Stimulated activated CD4-positive, alpha-beta T cell treated with anti-CD3 and anti-CD28 coated beads, Interleukin-12 subunit alpha, Interleukin-12 subunit beta, amount 100 ng/mL, for 48 hours (primary cell): ENCODE data around the gene REV3L.

Source experiments
- DNase-seq, 3 donors: peaks; one replicate each; pipeline ENCODE4 v3.0.0-alpha.2; 2020; ENCODE audit warnings: low read depth in 2 of 3, low spot score in 1 of 3

The REV3L gene

DNA sequence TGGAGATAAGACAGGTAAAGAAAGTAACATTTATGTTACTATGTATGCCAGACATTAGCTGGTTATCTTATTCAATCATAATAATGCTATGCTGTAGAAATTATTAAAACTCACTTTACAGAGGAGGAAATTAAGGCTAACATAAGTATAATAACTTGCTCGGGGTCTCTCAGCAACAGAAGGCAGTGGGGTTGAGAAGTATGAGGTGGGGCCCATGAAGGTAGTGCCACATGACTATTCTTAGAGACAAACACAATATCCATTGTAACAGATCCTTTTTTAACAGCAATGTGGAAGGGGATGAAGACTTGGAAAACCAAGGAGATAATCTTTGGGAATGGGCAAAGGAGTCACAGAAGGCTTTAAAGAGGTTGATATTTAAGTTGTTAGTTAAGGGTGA, 11.5 kb downstream of the REV3L start:
- DNase-seq: no peak

DNA sequence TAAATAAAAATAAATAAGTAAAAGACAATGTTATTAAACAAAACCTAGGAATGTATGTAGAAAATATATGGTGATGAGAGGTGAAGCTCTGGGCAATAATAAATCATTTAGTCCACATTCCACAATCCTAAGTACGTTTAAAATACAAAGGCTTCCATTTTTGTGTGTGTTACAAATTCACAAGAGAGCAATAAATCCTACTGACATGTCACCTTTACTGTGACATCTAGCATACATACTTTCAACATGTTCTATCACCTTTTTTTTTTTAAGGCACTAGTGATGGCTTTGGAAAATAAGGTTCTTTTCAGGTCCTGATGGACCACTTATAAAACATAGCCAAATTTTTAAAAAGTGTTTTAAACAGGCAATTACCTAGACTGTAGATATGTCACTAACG, 12.0 kb downstream of the REV3L start:
- no peak for DNase-seq

DNA sequence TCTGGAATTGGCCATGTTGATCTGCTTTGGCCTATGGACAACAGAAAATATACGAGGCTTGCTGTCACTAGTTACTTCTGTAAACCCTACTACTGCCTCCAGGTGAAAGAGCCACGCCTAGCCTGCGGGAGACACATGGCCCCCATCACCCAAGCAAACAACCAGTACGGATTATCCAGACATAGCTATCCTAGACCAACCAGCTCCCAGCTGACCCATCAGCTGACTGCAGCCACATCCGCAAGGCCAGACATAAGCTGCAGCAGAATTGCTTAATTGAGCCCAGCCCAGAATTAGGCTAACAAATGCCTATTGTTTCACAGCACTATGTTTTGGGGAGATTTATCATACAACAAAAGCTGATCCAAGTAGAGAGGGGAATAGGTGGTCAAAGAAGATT, 13.5 kb downstream of the REV3L start:
- DNase-seq: no peak

DNA sequence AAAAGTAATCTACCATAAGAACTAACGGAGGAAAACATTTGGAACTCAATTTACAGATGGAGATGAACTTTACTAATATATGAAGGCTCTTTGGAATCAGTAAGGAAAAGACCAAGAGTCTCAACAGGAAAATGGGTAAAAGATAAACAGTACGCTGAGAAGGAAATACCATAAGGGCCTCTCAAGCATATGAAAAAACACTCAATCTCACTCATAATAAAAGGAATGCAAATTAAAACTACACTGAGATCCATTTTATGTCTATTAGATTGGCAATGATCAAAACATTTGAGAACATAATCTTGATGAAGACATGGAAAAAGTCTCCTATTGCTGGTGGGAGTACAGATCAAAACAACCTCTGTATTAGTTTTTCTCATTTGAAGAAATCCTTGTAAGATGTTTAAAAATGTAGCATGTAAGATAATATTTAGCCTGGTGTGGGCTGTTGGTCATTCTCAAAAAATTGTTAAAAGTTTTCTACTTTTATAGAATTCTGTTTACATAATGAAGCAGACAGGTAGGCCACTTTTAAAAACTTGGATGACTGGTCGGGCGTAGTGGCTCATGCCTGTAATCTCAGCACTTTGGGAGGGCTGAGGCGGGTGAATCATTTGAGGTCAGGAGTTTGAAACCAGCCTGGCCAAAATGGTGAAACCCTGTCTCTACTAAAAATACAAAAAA, 14.5 kb downstream of the REV3L start:
- DNase-seq: no peak

DNA sequence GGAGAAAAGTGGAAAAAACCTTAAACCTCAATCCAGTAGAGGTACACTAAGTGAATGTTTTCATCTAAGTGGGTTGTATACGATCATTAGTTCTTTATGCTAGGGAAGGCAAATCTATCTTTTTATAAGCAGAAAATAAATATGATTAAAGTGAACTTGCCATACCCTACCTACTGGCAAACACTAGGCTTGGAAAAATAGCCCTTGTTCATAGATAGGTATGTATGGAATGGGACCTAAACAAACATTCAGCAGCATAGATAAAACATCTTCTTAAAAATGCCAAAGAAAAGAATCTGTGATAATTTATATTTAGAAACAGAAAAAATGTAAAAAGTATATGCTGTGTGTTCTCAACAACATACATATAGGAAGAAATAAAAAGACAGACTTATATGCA, 18.8 kb downstream of the REV3L start:
- DNase-seq: no peak

DNA sequence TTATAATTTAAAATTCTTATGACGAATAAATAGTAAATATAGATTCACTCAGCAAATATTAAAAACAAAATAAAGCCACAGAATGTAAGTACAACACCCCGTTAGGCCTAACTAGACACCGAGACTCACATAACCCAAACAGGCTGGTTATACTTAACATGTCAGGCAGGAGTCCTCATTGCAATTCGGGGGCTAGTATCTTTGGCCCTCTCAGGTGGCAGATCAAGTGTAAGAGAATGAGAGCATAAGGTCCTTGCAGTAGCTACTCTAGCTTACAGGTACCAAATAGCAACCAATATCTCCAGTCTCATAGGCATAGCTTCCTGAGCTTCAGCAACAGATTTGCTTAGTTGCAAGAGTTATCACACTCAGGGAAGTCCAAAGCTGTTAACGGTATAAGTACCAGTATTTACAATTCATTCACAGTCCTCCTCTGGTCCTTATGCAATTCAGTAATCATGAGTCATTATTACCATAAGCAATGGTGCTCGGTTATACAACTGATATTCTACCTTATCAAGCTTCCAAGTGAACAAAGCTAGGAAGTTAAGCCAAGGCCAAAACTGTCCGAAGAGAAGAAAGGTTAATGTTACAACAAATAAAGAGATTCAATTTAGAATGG, 20.1 kb downstream of the REV3L start:
- no peak for DNase-seq

DNA sequence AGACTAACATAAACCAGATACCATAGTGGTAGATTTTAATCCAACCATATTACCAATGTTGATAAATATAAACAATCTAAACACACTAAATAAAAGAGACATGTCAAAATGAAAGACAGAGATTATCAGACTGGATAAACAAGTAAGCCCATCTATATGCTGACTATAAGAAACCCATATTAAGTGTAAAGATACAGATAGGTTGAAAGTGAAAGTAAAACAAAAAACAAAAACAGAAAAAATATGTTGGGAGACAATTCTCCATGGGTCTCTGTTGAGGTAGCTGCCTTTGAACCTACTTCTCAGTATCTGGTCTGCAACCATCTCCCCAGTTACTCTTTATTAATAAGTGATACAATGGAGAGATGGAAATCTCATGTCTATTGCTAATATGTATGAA, 21.2 kb downstream of the REV3L start:
- no peak for DNase-seq

DNA sequence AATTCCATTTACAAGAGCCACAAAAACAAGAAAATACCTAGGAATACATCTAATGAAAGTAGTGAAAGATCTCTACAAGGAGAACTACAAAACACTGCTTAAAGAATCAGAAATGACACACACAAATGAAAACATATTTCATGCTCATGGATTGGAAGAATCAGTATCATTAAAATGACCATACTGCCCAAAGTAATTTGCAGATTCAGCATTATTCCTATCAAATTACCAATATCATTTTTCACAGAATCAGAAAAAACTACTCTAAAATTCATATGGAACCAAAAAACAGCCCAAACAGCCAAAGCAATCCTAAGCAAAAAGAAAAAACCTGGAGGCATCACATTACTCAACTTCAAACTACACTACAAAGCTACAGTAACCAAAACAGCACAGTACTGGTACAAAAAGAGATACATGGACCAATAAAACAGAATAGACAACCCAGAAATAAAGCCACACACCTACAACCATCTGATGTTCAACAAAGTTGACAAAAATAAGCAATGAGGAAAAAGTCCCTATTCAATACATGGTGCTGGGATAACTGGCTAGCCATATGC, 24.3 kb downstream of the REV3L start:
- DNase-seq: no peak

DNA sequence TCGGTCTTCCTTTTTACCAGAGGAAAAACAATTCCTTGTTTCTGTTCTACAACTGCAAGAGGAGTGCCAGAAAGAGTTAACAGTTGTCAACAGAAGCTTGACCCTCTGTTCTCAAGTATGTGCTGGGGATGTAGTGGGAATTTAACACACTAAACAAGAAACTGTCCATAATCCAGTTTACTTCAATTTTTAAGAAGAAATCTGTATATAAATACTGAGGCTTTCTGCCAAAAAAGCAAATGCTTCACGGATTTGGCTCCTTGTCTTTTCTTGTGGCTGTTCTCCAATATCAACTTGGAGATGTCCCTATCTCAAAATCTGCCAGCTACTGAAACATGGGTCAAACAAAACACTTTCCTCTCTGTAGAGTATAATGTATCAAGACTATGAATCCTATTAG, 26.8 kb downstream of the REV3L start:
- no peak for DNase-seq

DNA sequence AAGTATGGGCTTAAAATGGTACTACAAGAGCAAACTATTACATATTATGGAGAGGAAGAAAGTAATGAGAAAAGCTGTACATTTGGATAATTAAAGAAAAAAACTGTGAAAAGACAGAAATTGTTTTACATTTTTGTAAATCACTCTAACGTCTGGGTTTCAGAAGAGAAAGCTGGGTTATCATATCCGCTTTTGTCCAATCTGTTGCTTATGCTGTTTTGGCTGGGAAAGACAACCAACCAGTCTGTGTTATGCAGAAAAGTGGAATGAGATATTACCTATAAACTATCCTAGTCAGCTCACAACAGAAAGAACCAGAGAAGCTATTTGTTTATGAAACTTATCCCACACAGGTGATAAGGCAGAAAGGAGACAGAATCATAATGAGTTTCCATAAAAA, 32.4 kb downstream of the REV3L start:
- no peak for DNase-seq

DNA sequence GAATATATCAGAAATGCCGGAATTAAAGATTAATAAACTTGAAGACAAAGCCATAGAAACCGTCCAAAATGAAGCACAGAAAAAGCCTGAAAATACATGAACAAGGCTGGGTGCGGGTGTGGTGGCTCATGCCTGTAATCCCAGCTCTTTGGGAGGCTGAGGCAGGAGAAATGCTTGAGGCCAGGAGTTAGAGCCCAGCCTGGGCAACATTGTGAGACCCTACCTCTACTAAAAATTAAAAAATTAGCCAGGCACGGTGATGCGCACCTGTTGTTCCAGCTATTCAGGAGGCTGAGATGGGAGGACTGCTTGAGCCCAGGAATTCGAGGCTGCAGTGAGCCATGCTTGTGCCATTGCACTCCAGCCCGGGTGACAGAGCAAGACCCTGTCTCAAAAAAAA, 32.9 kb downstream of the REV3L start:
- DNase-seq: no peak

DNA sequence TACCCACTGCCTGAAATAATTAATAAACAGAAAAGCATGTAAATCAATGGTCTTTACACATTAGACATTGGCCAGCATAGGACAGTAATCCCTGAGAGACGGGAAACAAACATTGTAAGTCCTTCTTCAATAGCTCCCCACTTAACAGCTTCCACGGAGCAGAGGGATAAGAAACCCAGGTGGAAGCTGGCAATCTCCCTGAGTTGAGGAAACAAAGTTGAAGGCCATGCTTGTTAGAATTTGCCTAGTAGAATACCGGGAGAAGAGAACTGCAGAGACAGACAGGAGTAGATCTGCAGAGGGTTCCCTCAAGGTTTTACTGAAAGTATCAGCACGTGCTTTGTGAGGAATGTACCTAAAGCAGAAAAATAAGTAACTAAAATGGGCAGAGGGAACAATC, 33.9 kb downstream of the REV3L start:
- no peak for DNase-seq

DNA sequence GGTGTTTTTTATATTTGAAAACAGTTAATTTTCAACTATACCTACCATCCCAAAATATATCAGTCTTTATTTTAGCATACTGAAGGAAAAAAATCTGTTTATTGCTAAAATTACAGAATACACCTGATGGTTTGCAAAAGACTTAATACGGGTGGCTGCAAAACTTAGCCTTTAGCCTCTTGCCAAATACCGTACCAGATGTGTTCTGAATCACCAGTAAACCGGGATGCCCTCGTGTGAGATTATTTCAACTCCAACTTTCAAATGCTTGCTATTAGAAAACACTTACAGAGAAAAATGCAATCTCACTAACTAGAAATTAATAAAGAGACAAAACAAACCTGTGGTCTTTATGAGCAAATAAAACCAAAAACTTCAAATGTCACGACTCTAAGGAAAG, 36.0 kb downstream of the REV3L start:
- no peak for DNase-seq

DNA sequence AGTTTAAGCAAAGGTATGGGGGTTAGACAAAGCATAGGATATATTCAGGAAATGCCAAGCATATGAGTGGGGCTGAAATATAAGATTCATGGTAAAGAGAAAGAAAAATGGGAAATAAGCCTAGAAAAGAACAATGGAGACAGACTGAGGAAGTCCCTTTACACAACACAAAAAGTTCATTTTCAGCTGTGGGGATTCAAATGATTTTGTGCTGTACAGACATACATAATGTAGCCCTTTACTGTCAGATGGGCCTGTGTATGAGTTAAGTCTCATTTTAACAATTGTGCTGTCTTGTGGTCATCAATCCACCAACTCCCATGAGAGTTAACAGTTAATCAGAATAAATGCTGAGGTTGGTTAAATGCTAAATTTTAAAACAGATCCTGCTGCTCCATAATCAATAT, 37.2 kb downstream of the REV3L start:
- DNase-seq: no peak

DNA sequence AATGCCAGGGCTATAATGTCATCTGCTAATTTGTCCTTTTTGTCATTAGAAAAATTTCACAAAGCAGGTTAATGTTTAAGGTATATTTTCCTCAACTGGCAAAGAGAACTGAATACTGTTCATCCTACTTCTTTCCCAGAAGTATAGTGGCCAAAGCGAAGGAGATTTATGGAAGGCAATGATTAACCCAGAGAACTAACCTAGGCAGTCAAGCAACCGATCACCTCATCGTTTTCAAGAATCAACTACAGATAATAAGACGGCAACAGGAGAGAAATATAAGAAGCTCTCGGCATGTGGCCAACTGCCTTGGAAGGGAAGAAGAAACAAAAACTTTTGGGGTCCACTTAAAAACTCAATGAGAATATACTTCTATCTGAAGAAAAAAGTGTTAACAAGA, 38.2 kb downstream of the REV3L start:
- no peak for DNase-seq

DNA sequence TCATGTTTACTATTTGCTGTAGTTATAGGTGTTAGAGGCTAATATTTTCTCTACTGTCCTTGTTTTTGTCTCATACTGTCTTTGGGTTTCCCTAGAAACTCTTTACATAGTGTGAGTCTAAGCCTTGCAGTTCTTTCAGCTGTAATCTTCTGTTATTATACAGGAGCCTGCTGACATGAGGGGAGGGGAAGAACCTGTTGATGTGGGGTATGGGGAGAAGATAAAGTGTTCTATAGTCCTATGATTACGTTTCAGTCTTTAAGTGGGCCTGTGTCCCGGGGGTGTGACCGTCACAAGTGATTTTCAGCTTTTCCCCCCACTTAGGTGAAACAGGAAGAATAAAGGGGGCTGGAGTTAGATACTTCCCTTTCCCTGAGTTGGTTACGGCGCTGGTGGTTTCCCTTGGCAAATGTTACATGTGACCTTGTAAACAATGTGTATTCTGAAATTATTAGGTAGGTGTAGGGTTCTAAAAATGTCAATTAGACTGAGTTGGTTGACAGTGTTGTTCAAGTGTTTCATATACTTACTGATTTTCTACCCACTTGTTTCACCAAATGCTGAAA, 41.3 kb downstream of the REV3L start:
- no peak for DNase-seq

DNA sequence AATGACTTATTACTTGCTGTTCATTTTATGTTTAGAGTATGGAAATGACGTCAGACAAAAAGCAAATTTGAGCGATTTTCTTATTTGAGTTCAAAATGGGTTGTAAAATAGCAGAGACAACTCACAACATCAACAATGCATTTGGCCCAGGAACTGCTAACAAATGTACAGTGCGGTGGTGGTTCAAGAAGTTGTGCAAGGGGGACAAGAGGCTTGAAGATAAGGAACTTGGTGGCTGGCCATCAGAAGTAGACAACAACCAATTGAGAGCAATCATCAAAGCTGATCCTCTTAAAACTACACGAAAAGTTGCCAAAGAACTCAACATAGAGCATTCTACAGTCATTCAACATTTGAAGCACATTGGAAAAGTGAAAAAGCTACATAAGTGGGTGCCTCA, 43.8 kb downstream of the REV3L start:
- DNase-seq: no peak

DNA sequence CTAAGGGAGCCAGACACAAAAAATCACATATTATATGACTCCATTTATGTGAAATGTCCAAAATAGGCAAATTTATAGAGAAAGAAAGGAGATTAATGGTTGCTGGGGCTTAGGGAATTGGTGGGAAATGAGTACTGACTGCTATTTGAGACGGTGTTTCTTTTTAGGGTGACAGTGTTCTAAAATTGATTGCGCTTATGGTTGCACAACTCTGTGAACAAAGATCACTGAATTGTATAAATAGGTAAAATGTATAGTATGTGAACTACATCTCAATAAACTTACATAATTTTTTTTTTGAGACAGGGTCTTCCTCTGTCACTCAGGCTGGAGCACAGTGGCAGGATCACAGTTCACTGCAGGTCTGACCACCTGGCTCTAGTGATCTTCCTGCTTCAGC, 45.4 kb downstream of the REV3L start:
- DNase-seq: no peak

DNA sequence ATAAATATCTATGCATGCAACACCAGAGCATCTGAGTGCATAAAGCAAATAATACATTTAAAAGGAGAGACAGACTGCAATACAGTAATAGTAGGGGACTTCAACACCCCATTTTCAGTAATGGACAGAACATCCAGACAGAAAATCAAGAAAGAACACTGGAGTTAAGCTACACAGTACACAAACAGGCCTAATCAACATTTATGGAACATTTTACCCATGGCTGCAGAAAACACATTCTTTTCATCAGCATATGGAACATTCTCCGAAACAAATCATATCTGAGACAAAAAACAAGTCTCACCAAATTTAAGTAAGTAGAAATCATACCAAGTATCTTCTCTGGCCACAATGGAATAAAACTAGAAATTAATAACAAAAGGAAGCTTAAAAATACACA, 50.5 kb downstream of the REV3L start:
- no peak for DNase-seq

DNA sequence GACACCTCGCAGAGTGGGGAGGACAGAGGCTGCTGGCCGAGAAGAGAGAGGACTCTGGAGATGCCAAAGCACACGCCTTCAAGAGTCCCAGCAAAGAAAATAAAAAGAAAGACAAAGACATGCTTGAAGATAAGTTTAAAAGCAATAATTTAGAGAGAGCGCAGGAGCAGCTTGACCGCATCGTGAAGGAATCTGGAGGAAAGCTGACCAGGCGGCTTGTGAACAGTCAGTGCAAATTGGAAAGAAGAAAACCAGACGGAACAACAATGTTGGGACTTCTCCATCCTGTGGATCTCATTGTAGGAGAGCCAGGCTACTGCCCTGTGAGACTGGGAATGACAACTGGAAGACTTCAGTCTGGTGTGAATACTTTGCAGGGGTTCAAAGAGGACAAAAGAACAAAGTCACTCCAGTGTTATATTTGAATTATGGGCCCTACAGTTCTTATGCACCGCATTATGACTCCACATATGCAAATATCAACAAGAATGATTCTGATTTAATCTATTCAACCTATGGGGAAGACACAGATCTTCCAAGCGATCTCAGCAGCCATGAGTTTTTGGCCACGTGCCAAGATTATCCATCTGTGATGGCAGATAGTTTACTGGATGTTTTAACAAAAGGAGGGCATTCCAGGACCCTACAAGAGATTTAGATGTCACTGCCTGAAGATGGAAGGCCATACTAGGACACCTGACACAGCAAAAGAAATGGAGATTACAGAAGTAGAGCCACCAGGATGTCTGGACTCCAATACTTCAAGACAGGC, 52.2 kb downstream of the REV3L start:
- DNase-seq: no peak

DNA sequence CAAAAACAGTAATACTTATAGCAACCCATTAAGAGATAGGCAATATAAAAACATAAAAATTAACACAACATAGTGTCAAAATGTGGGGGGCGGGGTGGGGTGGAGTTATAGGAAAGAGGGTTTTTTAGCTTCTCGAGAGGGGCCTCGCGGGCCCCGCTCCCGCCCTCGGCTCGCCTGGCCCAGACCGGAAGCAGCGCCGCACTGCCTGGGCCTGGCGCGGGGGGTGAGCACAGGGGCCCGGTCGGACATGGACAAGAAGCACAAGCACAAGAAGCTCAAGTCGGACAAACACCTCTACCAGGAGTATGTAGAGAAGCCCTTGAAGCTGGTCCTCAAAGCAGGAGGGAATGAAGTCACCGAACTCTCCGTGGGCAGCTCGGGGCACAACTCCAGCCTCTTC, 53.4 kb downstream of the REV3L start:
- no peak for DNase-seq

DNA sequence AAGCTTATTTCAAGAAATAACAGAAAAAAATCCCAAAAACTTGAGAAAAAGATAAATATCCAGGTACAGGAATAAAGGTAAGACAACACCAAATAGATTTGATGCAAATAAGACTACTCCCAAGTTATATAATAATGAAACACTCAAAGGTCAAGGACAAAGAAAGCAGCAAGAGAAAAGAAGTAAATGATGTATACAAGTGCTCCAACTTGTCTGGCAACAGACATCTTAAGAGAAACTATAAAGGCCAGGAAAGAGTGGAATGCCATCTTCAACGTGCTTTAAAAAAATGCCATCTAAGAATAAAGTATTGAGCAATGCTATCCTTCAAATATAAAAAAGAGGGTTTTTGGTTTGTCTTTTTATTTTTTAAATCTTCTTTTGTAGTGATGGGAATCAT, 54.2 kb downstream of the REV3L start:
- no peak for DNase-seq
